HG03457 (cell line): ENCODE measurements around the gene QSOX2.

Experiments
- ATAC-seq: cut with Tn5 transposase; IDR thresholded peaks from one replicate; pipeline ENCODE4 v1.9.1; 2021; ENCODE audit warnings: moderate number of reproducible peaks; ENCODE audit not compliant: unreplicated experiment

The QSOX2 gene

GRCh38 chr9:136204838-136205706, 40.5 kb downstream of the QSOX2 start, which contains the start of gene LHX3:
TSS of gene LHX3 (minus strand) at chr9:136205128. CDS start at chr9:136205012, 116 bp downstream.
- no peak for ATAC-seq

- no peak for ATAC-seq
These were observed 41.3 kb downstream of the QSOX2 start for GRCh38 chr9:136204145-136204805.

GRCh38 chr9:136203408-136204144, 42.0 kb downstream of the QSOX2 start:
- no peak for ATAC-seq

- no peak for ATAC-seq
These were observed 42.9 kb downstream of the QSOX2 start for GRCh38 chr9:136202454-136203407.

GRCh38 chr9:136201609-136202453, 43.8 kb downstream of the QSOX2 start:
- no peak for ATAC-seq

- no peak for ATAC-seq
These were observed 44.4 kb downstream of the QSOX2 start for GRCh38 chr9:136201174-136201573.

GRCh38 chr9:136200424-136200823, 45.2 kb downstream of the QSOX2 start:
- ATAC-seq: no peak

- no peak for ATAC-seq
These were observed 46.0 kb downstream of the QSOX2 start for GRCh38 chr9:136199391-136200288.

GRCh38 chr9:136198605-136199083, 47.0 kb downstream of the QSOX2 start:
- no peak for ATAC-seq

- ATAC-seq: no peak
These were observed 47.5 kb downstream of the QSOX2 start for GRCh38 chr9:136197930-136198604.

GRCh38 chr9:136197084-136197875, 48.3 kb downstream of the QSOX2 start:
- ATAC-seq: no peak

GRCh38 chr9:136196404-136197083, 49.1 kb downstream of the QSOX2 start:
- no peak for ATAC-seq

GRCh38 chr9:136194540-136194939, 51.1 kb downstream of the QSOX2 start:
- no peak for ATAC-seq

- ATAC-seq: no peak
These were observed 51.7 kb downstream of the QSOX2 start for GRCh38 chr9:136193891-136194279.

- ATAC-seq: no peak
These were observed 52.3 kb downstream of the QSOX2 start for GRCh38 chr9:136193127-136193890.
